Measurements from ENCODE around the gene CALD1.

Gene CALD1

DNA sequence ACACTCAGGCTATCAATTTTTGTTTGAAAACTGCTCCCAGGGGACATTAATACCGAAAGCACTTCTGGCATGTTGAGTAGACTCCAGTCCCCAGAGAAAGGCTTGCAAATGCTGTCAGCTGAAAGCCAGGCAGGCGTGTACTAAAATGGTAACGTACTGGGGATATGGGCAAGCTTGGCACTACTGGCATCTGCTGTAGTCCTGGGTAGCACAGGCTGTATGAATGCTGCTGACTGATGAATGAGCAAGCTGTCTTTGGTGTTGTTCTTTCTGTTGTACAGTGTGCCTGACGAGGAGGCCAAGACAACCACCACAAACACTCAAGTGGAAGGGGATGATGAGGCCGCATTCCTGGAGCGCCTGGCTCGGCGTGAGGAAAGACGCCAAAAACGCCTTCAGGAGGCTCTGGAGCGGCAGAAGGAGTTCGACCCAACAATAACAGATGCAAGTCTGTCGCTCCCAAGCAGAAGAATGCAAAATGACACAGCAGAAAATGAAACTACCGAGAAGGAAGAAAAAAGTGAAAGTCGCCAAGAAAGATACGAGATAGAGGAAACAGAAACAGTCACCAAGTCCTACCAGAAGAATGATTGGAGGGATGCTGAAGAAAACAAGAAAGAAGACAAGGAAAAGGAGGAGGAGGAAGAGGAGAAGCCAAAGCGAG lies 153.4 kb downstream of the CALD1 start:
- no peak for DNase-seq

GRCh38 chr7:134933460-134934068 lies 154.1 kb downstream of the CALD1 start:
- DNase-seq, result no peak

GRCh38 chr7:134935701-134936100 lies 156.3 kb downstream of the CALD1 start:
- no peak for DNase-seq

DNA sequence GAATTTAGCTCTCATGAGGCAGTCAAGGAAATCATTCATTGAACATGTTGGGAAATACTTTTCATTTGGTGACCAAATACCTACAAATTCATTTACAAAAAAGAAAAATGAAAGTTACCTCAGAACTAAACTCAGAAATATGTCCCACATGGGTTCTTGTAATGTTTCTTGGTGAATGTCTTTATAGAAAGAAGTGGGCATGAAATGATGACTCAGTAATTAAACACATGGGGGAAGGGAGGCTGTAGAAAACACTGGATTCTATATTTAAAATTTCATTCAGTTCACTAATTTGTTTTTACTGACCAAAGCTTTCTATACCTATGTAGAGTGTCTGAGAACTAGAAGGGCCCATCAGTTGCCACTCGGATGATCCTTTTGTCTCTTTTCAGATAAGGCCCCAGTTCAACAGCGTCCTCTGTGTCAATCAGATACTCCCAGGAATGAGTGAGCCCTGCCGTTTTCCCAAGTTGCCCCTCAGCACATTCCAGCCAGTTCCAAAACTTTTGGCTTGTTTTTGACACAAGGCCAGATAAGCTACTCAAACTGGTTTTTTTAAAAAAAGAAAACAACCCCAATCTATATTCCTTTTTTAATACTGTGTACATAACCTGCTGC lies 157.6 kb downstream of the CALD1 start:
- DNase-seq, result no peak

DNA sequence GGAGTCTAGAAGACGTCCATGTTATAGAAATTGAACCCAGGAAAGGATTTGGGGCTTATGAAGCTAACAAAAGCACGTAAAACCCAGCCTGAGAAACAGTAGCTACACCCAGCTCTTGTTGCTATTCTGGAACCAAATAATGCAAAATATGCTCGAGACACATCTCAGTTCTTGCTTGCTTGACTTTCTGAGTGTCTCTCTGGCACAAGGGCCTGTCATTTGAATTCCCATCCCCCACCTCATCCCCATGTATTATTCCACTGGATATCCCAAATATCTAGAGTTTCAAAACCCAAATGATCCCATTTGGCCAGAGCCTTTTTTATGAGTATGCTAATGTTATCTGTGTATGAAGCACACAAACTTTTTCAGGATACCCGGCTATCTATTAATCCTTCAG lies 158.7 kb downstream of the CALD1 start:
- no peak for DNase-seq

- no peak for DNase-seq
Measured at GRCh38 chr7:134939136-134939535, 159.7 kb downstream of the CALD1 start.

DNA sequence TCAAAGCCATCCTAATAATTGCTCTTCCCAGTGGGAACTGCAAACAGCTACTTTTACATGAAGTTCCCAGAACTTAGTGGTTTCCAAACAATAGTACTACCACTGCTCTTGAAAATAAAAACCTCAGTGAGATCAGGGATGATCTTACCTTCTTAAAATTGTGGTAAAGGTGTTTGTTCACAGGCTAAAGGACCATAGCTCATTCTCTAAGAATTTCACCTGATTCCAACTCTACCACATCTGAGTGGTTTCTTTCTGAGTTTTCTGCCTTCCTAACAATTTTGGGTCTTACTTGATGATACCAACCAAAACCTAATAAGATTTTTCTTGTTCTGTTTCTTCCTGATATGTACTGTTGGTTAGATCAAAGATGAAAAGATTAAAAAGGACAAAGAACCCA lies 161.3 kb downstream of the CALD1 start:
- no peak for DNase-seq

DNA sequence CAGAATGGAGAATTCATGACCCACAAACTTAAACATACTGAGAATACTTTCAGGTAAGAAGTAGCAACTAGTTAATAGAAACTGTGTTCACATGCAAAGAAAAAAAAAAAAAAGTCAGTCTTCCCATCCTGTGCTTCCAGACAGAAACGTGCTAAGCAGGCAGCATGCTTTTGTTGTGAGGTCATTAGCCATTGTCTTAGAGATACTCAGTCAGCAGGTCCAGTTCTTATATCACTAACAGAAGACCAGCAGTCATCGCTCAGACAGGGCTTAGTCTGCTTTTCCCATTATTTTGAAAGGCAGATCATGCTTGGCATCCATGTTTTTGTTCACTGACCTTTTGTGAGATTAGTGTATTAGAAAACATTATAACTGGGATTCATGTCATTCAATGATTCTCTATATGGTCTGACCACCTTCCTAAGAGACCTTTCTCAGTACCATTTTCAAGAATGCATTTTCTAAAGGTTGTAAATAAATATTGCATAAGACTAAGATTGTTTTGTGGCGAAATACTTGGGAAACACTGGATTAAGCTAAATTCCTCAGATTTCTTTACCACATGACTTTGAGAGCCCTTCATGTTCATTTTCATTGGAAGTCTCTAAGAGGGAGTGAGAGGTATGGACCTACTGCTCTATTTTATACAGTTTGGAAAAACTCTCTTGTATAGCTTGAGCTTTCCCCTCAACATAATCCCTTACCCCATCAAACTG lies 161.9 kb downstream of the CALD1 start:
- no peak for DNase-seq

- no peak for DNase-seq
Measured at GRCh38 chr7:134941952-134942351, 162.5 kb downstream of the CALD1 start.

DNA sequence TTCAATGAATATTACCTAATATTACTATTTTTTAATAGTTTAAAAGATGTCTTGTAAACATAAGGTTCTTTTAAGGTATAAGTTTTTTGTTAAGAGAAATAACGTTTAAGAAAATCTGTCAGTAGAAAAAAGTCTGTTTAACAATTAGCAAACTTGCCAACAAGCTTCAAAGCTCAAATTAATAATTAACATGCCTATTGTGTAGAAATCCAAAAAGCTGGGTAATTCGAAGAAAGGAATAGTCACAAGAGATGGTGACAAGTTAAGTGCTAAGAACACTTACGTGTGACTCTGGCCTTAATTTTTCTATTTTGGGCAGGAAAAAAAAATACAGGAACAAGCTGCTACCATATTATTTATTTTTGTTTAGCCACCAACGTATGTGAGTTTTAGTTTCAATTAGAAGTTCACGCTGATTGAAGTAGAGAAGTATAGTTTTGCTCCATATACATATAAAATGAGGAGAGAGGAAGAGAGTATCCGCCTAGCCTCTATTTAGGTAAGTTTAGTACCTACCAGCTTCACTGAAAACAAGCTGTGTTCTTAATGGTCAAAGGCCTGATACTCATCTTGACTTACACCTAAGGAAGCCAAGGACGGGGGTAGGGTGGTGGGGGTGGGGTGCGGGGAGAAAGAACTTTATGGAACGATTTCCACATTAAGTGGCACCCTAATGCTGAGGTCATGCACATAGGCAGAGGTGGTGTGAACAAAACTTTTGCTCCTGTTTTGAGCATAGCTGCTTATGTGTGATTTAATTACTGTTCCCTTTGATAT lies 163.4 kb downstream of the CALD1 start:
- no peak for DNase-seq

- no peak for DNase-seq
Measured at GRCh38 chr7:134943785-134944400, 164.5 kb downstream of the CALD1 start.

- no peak for DNase-seq
Measured at GRCh38 chr7:134945691-134946090, 166.3 kb downstream of the CALD1 start.

- no peak for DNase-seq
Measured at GRCh38 chr7:134946260-134946659, 166.8 kb downstream of the CALD1 start.

DNA sequence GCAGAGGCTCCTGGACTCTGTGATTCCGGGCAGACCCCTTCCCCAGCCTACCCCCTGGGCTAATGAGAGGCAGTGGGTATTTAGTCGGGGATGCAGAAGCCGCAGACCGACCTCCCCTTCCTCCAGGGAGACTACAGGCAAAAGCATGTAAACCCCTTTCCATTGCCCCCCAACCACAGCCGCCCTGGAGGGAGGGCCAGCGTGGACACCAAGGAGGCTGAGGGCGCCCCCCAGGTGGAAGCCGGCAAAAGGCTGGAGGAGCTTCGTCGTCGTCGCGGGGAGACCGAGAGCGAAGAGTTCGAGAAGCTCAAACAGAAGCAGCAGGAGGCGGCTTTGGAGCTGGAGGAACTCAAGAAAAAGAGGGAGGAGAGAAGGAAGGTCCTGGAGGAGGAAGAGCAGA lies 167.9 kb downstream of the CALD1 start:
- DNase-seq, result no peak

DNA sequence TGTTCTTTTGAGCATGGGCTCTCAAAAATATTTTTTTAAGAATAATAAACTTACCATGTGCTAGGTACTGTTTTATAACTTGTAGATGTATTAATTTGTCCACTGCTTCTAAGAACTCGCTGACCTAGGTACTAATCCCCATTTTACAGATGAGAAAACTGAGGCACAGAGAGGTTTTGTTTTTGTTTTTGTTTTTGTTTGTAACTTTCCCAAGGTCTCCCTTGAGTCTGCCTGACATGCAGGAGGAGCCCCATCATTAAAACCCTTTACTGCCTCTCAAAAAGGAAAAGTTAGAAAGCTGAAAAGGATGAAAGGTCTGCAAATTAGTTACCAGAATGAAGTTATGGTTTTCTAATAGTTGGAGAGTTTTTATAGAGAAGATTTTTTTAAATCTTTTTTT lies 168.4 kb downstream of the CALD1 start:
- DNase-seq, result no peak

DNA sequence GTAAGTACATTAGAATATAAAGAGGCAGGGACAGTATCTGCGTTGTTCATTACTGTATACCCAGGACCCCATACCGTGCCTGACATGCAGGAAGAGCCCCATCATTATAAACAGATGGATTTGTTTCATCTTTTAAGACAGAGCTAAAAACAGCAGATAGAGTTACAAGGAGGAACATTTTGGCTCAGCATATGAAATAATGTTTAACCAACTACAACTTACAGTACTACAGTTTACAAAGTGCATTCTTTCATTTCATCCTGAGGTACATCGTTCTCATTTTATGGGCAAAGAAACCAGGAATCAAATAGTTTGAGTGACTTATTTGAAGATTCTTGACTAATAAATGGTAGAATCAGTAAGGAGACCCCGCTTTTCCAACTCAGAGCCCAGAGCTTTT lies 168.8 kb downstream of the CALD1 start:
- DNase-seq, result no peak

DNA sequence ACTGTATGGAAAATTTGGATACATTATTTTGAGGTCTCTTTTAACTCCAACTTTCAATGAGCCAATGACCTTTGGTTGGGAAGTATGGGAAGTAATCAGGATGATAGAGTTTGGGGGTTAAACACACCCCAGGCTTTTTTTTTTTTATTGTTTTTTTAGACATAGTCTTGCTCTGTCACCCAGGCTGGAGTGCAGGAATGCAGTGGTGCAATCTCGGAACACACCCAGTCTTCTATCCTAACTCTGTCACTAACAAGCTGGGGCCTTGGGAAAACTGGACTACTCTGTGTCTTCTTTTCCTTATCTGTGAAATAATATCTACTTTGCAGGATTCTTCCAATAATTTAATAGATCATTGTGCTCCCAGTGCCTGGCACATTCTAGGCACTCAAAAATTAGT lies 169.3 kb downstream of the CALD1 start:
- DNase-seq, result no peak

DNA sequence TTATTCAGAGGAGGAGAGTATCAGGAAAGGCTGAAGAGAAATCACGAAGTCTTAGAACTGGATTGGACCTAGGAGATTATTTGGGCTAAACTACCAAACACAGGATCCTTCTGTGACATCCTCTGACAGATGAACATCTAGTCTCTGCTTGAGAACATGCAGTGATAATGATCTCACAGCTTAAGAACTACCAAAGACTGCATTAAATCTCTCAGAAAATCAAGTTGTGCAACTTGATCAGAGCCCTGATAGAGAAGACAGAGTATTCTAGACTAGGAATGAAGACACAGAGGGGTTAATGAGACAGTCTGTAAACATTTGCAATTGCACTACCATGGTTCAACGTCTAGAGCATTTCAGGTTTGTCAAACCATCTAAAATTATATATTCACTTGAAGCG lies 169.7 kb downstream of the CALD1 start:
- DNase-seq, result no peak

- DNase-seq, result no peak
Measured at GRCh38 chr7:134954197-134955082, 175.0 kb downstream of the CALD1 start.

GRCh38 chr7:134957005-134957404 lies 177.6 kb downstream of the CALD1 start:
- DNase-seq, result no peak

- DNase-seq, result no peak
Measured at GRCh38 chr7:134959810-134960209, 180.4 kb downstream of the CALD1 start.

Measured in activated gamma-delta T cell treated with Interleukin-2 at 50 U/mL for 16 hours (primary cell).